ENCODE data around the gene FAM171A2. TPM values are rescaled to one million over a fixed set of nuclear protein-coding genes. Genes with fewer than 3 reads are reported as not detected.

FAM171A2 gene
- 0.34 and 1.4 TPM in 2 replicates for total RNA-seq

DNA sequence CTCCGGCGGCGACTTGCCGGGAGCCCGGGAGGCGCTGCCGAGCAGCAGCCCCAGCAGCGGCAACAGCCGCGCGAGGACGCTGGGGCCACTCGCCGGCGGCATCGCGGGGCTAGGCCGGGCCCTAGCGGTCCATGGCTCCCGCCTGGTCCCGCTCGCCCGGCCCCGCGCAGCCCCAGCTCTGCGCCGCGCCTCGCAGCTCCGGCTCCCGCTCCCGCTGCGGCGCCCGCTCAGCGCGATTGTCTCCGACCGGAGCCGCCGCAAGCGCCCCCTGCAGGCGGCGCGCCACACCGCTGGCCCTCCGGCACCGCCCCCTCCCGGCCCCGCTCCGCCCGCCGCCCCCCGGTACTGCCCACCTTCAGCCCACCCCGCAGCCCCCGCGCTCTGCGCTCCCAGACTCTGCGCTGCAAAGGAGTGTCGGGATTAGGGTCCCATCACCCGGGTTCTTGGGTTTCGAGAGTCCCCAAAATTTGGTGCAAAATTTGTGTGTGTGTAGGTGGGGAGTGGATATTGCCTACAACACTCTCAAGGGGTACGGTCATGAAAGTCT is at the start of gene FAM171A2:
Gene FAM171A2, minus strand, starts transcription at position 241 of the 547 bp plus-strand sequence. Its CDS starts 139 bp downstream, at position 102.

DNA sequence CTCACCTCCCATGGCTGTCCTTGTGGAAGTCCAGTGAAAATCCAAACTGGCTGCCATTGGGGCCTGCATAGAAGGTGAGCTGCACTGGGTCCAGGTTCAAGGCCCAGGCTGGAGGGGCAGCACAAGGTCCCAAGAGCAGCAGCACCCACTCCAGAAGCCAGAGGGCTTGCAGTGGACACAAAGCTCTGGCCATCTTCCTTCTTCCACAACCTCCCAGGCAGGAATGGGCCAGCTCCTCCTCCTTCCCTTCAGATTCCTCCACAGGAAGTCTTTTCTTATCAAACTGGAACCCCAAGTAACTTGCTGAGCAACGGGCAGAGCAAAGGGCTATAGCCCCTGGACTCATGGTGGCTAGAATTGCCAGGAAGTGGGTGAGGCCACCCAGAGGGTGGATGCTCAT is 25.6 kb upstream of the FAM171A2 start, which contains the start of gene ITGA2B:
Gene ITGA2B, minus strand, starts transcription at position 369 of the 400 bp plus-strand sequence. Its CDS starts 176 bp downstream, at position 193.

GRCh38 chr17:44344939-44345453 is 18.7 kb downstream of the FAM171A2 start, which contains the start of gene GRN:
Gene GRN (plus strand): TSS chr17:44345302. CDS start chr17:44349165, 3,863 bp downstream.

DNA sequence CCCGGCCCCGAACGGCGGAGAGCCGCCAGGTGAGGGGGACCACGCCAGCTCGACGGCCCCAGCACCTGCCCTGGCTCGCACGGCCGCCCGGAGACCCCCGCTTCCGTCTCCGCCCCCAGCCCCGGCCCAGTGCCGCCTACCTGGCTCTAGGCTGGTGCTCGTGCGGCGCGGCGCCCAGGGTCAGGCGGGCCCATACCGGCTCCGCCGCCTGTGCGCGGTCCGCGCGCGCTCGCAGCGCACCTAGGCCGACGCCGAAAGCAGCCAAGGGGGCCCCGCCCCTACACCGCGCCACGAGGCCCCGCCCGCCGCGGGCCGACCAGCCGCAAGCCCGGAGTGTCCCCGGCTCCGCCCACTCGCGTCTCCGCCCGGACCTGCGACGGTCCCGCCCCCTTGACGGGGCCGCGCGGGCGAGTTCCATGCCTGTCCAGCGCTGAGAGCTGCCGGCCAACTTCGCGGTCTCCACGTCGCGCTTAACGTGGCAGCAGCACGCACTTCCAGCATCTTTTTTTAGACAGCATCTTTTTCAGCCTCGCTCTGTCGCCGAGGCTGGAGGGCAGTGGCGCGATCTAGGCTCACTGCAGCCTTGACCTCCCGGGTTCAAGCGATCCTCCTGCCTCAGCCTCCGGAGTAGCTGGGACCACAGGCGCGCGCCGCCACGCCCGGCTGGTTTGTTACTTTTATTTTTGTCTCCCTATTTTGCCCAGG is 38.9 kb downstream of the FAM171A2 start, which contains the start of gene SLC25A39:
Gene SLC25A39, minus strand, starts transcription at position 253 of the 705 bp plus-strand sequence. CDS start 1,261 bp downstream, outside the sequence.

DNA sequence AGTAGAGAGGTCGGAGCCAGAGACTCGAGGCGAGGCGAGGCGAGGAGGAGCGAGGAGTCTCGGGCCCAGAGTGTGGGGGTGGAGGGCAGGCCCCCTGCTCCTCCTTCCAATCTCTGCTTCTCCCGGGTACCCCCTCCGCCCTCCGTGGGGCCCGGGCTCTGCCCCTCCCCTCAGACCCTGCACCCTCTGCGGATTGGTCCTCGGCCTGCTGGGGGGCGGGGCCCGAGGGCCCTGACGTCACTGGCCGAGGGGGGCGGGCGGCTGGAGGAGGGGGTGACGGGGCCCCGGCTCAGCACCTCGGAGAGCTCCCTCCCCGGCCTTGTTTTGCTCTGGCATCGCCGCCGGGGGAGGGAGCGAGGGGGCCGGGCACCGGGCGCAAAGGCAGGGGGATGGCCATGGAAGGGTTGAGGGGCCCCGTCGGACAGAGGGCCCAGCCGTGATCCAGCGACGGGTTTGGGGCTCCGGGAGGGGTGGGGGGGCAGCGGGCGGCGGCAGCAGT is 55.3 kb downstream of the FAM171A2 start, which contains the start of gene RUNDC3A:
Gene RUNDC3A, plus strand, starts transcription at position 282 of the 499 bp plus-strand sequence. CDS start 232 bp downstream, outside the sequence.

Other genes with a start within 250 kb of the FAM171A2 start
- 18.5 and 41.2 TPM in 2 replicates for gene HDAC5, start 240.2 kb downstream of the FAM171A2 start, total RNA-seq
- gene HROB, start 221.9 kb downstream of the FAM171A2 start, total RNA-seq = 0.21 and 0.68 TPM in 2 replicates
- not detected in 2 replicates for gene ASB16, start 193.1 kb downstream of the FAM171A2 start, total RNA-seq
- gene TMUB2, start 176.9 kb downstream of the FAM171A2 start, total RNA-seq = 21.9 and 33.1 TPM in 2 replicates
- 56.0 and 56.3 TPM in 2 replicates for gene ATXN7L3, start 164.0 kb downstream of the FAM171A2 start, total RNA-seq
- 29.7 and 50.3 TPM in 2 replicates for gene UBTF, start 144.2 kb downstream of the FAM171A2 start, total RNA-seq
- not detected in 2 replicates for gene SLC4A1, start 95.7 kb downstream of the FAM171A2 start, total RNA-seq
- 0.57 and 3.4 TPM in 2 replicates for gene RUNDC3A, start 55.3 kb downstream of the FAM171A2 start, total RNA-seq
- 91.2 and 133 TPM in 2 replicates for gene SLC25A39, start 39.0 kb downstream of the FAM171A2 start, total RNA-seq
- gene GRN, start 18.6 kb downstream of the FAM171A2 start, total RNA-seq = 763 and 1,739 TPM in 2 replicates
- gene ITGA2B, start 25.8 kb upstream of the FAM171A2 start, total RNA-seq = under 0.01 and 0.07 TPM in 2 replicates
- 10.3 and 27.0 TPM in 2 replicates for gene GPATCH8, start 139.6 kb upstream of the FAM171A2 start, total RNA-seq
- gene FZD2, start 193.6 kb upstream of the FAM171A2 start, total RNA-seq = 0.34 and 0.64 TPM in 2 replicates